Measurements from ENCODE around the gene PPP5C.

Gene PPP5C

GRCh38 chr19:46383846-46384245 is 37.0 kb downstream of the PPP5C start:
- Histone ChIP-seq H3K36me3 (ENCODE audit: control insufficient read depth, insufficient read depth, low read length) (no peaks in the 10 kb centered on the region), H3K9ac (ENCODE audit: low read length) (no peak overlapping the region), H3K4me3 (ENCODE audit: low read length) (no peak overlapping the region), H3K4me1 (ENCODE audit: control insufficient read depth, insufficient read depth, low read length) (no peaks in the 10 kb centered on the region), H3K27me3 (ENCODE audit: control insufficient read depth, insufficient read depth, low read length) (no peaks in the 10 kb centered on the region), H3K9me3 (ENCODE audit: control insufficient read depth, low read length) (no peaks in the 10 kb centered on the region)

- no peaks in the 10 kb centered on the region for H3K9me3 ChIP-seq (ENCODE audit: control insufficient read depth, low read length)
- H3K4me3 ChIP-seq (ENCODE audit: low read length): no peak overlapping the region
- H3K27me3 ChIP-seq (ENCODE audit: control insufficient read depth, insufficient read depth, low read length): no peaks in the 10 kb centered on the region
- peaks cover 3% of the 10 kb centered on the region for H3K36me3 ChIP-seq (ENCODE audit: control insufficient read depth, insufficient read depth, low read length)
- H3K9ac ChIP-seq (ENCODE audit: low read length): no peak overlapping the region
- H3K4me1 ChIP-seq (ENCODE audit: control insufficient read depth, insufficient read depth, low read length): no peaks in the 10 kb centered on the region
Measured at GRCh38 chr19:46384396-46384795, 37.5 kb downstream of the PPP5C start.

- no peaks in the 10 kb centered on the region for H3K4me1 ChIP-seq (ENCODE audit: control insufficient read depth, insufficient read depth, low read length)
- no peaks in the 10 kb centered on the region for H3K9me3 ChIP-seq (ENCODE audit: control insufficient read depth, low read length)
- H3K4me3 ChIP-seq (ENCODE audit: low read length): no peak overlapping the region
- H3K9ac ChIP-seq (ENCODE audit: low read length): no peak overlapping the region
- no peaks in the 10 kb centered on the region for H3K27me3 ChIP-seq (ENCODE audit: control insufficient read depth, insufficient read depth, low read length)
- H3K36me3 ChIP-seq (ENCODE audit: control insufficient read depth, insufficient read depth, low read length): peaks cover 5% of the 10 kb centered on the region
Measured at GRCh38 chr19:46385636-46386035, 38.7 kb downstream of the PPP5C start.

- Histone ChIP-seq H3K27me3 (ENCODE audit: control insufficient read depth, insufficient read depth, low read length) (no peaks in the 10 kb centered on the region), H3K4me1 (ENCODE audit: control insufficient read depth, insufficient read depth, low read length) (no peaks in the 10 kb centered on the region), H3K4me3 (ENCODE audit: low read length) (no peak overlapping the region), H3K36me3 (ENCODE audit: control insufficient read depth, insufficient read depth, low read length) (peaks cover 5% of the 10 kb centered on the region), H3K9ac (ENCODE audit: low read length) (no peak overlapping the region), H3K9me3 (ENCODE audit: control insufficient read depth, low read length) (no peaks in the 10 kb centered on the region)
Measured at GRCh38 chr19:46386151-46386550, 39.3 kb downstream of the PPP5C start.

- H3K4me3 ChIP-seq (ENCODE audit: low read length): no peak overlapping the region
- no peak overlapping the region for H3K9ac ChIP-seq (ENCODE audit: low read length)
- H3K36me3 ChIP-seq (ENCODE audit: control insufficient read depth, insufficient read depth, low read length): peaks cover 5% of the 10 kb centered on the region
- no peaks in the 10 kb centered on the region for H3K4me1 ChIP-seq (ENCODE audit: control insufficient read depth, insufficient read depth, low read length)
- no peaks in the 10 kb centered on the region for H3K27me3 ChIP-seq (ENCODE audit: control insufficient read depth, insufficient read depth, low read length)
- H3K9me3 ChIP-seq (ENCODE audit: control insufficient read depth, low read length): no peaks in the 10 kb centered on the region
Measured at GRCh38 chr19:46386996-46387712, 40.3 kb downstream of the PPP5C start.

- Histone ChIP-seq H3K9ac (ENCODE audit: low read length) (no peak overlapping the region), H3K4me3 (ENCODE audit: low read length) (no peak overlapping the region), H3K36me3 (ENCODE audit: control insufficient read depth, insufficient read depth, low read length) (peaks cover 5% of the 10 kb centered on the region), H3K4me1 (ENCODE audit: control insufficient read depth, insufficient read depth, low read length) (no peaks in the 10 kb centered on the region), H3K27me3 (ENCODE audit: control insufficient read depth, insufficient read depth, low read length) (no peaks in the 10 kb centered on the region), H3K9me3 (ENCODE audit: control insufficient read depth, low read length) (no peaks in the 10 kb centered on the region)
Measured at GRCh38 chr19:46387713-46388130, 40.8 kb downstream of the PPP5C start.

GRCh38 chr19:46388311-46389095 is 41.6 kb downstream of the PPP5C start:
- Histone ChIP-seq H3K4me3 (ENCODE audit: low read length) (no peak overlapping the region), H3K27me3 (ENCODE audit: control insufficient read depth, insufficient read depth, low read length) (no peaks in the 10 kb centered on the region), H3K4me1 (ENCODE audit: control insufficient read depth, insufficient read depth, low read length) (no peaks in the 10 kb centered on the region), H3K9me3 (ENCODE audit: control insufficient read depth, low read length) (no peaks in the 10 kb centered on the region), H3K36me3 (ENCODE audit: control insufficient read depth, insufficient read depth, low read length) (peaks cover 5% of the 10 kb centered on the region), H3K9ac (ENCODE audit: low read length) (no peak overlapping the region)

GRCh38 chr19:46390121-46390858 is 43.4 kb downstream of the PPP5C start:
- H3K36me3 ChIP-seq (ENCODE audit: control insufficient read depth, insufficient read depth, low read length): peaks cover 5% of the 10 kb centered on the region
- no peak overlapping the region for H3K4me3 ChIP-seq (ENCODE audit: low read length)
- no peaks in the 10 kb centered on the region for H3K4me1 ChIP-seq (ENCODE audit: control insufficient read depth, insufficient read depth, low read length)
- no peaks in the 10 kb centered on the region for H3K9me3 ChIP-seq (ENCODE audit: control insufficient read depth, low read length)
- H3K9ac ChIP-seq (ENCODE audit: low read length): no peak overlapping the region
- H3K27me3 ChIP-seq (ENCODE audit: control insufficient read depth, insufficient read depth, low read length): no peaks in the 10 kb centered on the region

- no peak overlapping the region for H3K9ac ChIP-seq (ENCODE audit: low read length)
- H3K27me3 ChIP-seq (ENCODE audit: control insufficient read depth, insufficient read depth, low read length): no peaks in the 10 kb centered on the region
- no peak overlapping the region for H3K4me3 ChIP-seq (ENCODE audit: low read length)
- H3K9me3 ChIP-seq (ENCODE audit: control insufficient read depth, low read length): no peaks in the 10 kb centered on the region
- H3K36me3 ChIP-seq (ENCODE audit: control insufficient read depth, insufficient read depth, low read length): peaks cover 5% of the 10 kb centered on the region
- H3K4me1 ChIP-seq (ENCODE audit: control insufficient read depth, insufficient read depth, low read length): no peaks in the 10 kb centered on the region
Measured at GRCh38 chr19:46390866-46391265, 44.0 kb downstream of the PPP5C start.

GRCh38 chr19:46391296-46392251 is 44.7 kb downstream of the PPP5C start:
- no peaks in the 10 kb centered on the region for H3K9me3 ChIP-seq (ENCODE audit: control insufficient read depth, low read length)
- H3K9ac ChIP-seq (ENCODE audit: low read length): no peak overlapping the region
- H3K36me3 ChIP-seq (ENCODE audit: control insufficient read depth, insufficient read depth, low read length): peaks cover 5% of the 10 kb centered on the region
- no peaks in the 10 kb centered on the region for H3K27me3 ChIP-seq (ENCODE audit: control insufficient read depth, insufficient read depth, low read length)
- no peak overlapping the region for H3K4me3 ChIP-seq (ENCODE audit: low read length)
- H3K4me1 ChIP-seq (ENCODE audit: control insufficient read depth, insufficient read depth, low read length): no peaks in the 10 kb centered on the region

GRCh38 chr19:46392252-46392801 is 45.4 kb downstream of the PPP5C start:
- Histone ChIP-seq H3K4me3 (ENCODE audit: low read length) (no peak overlapping the region), H3K4me1 (ENCODE audit: control insufficient read depth, insufficient read depth, low read length) (no peaks in the 10 kb centered on the region), H3K36me3 (ENCODE audit: control insufficient read depth, insufficient read depth, low read length) (peaks cover 5% of the 10 kb centered on the region), H3K9me3 (ENCODE audit: control insufficient read depth, low read length) (no peaks in the 10 kb centered on the region), H3K9ac (ENCODE audit: low read length) (no peak overlapping the region), H3K27me3 (ENCODE audit: control insufficient read depth, insufficient read depth, low read length) (no peaks in the 10 kb centered on the region)
